Activated CD4-positive, alpha-beta T cell treated with anti-CD3 and anti-CD28 coated beads, Interleukin-2, amount 50 U/mL, for 16 hours (primary cell): ENCODE measurements around the gene DMTF1.
"Not testable (repeated sequence)": the region's sequence is repeated elsewhere in the genome, so short reads cannot be mapped to it uniquely, and the experiment has no call there.

Experiments
- DNase-seq: peaks from one replicate; pipeline ENCODE4 v3.0.0-alpha.2; 2020

DMTF1 gene

GRCh38 chr7:87231711-87232110, 79.5 kb downstream of the DMTF1 start:
- DNase-seq: no peak

DNA sequence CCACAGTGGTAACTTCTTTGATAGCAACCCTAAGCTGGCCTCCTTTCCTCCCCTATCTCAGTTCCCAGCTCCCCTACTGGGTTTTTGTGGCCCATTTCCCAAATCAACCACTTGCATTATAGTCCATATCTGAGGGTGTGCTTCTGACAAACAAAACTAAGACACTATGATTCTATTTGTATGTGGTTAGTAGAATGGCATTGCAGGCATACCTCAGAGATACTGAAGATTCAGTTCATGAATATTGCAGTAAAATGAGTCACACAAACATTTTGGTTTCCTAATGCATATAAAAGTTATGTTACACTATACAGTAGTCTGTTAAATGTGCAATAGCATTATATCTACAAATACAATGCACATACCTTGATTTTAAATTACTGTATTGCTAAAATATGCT, 82.7 kb downstream of the DMTF1 start:
- no peak for DNase-seq

GRCh38 chr7:87238464-87239051, 86.3 kb downstream of the DMTF1 start:
- DNase-seq: not testable (repeated sequence)

- DNase-seq: not testable (repeated sequence)
Measured at GRCh38 chr7:87245671-87246070, 93.4 kb downstream of the DMTF1 start.
